Skeletal muscle cell (primary cell): ENCODE measurements around the gene DNAJC3.
"Not testable (repeated sequence)": the region's sequence is repeated elsewhere in the genome, so short reads cannot be mapped to it uniquely, and the experiment has no call there.

Experiments used
- DNase-seq: peaks from one replicate; pipeline ENCODE4 v3.0.0-alpha.2; 2010; ENCODE audit warnings: low read depth
- H3K4me3 ChIP-seq: 2 replicates; pipeline ENCODE4 v1.5.1; 2011; ENCODE audit warnings: low read depth, mild to moderate bottlenecking, control low read depth, low read length, moderate library complexity

DNAJC3 gene

GRCh38 chr13:95660981-95661581 is 15.9 kb upstream of the DNAJC3 start:
- no peak overlapping the region for H3K4me3 ChIP-seq
- no peak for DNase-seq

- not testable (repeated sequence) for H3K4me3 ChIP-seq, DNase-seq
Measured at GRCh38 chr13:95667235-95667634, 9.7 kb upstream of the DNAJC3 start.

GRCh38 chr13:95671597-95671996 is 5.3 kb upstream of the DNAJC3 start:
- H3K4me3 ChIP-seq, result no peak overlapping the region
- DNase-seq, result no peak

- no peak for DNase-seq
- H3K4me3 ChIP-seq, result peak overlapping the region; percentile 93
Measured at GRCh38 chr13:95676105-95676761, 706 bp upstream of the DNAJC3 start.

- peak overlapping the region; percentile 93 for H3K4me3 ChIP-seq
- no peak for DNase-seq
Measured at GRCh38 chr13:95677564-95678266, 776 bp downstream of the DNAJC3 start.

GRCh38 chr13:95678967-95679366 is 2.0 kb downstream of the DNAJC3 start:
- H3K4me3 ChIP-seq, result peak overlapping the region; percentile 93
- no peak for DNase-seq

- H3K4me3 ChIP-seq, result no peak overlapping the region
- DNase-seq, result no peak
Measured at GRCh38 chr13:95679722-95680121, 2.8 kb downstream of the DNAJC3 start.

GRCh38 chr13:95684418-95684817 is 7.5 kb downstream of the DNAJC3 start:
- no peak overlapping the region for H3K4me3 ChIP-seq
- no peak for DNase-seq

- not testable (repeated sequence) for H3K4me3 ChIP-seq, DNase-seq
Measured at GRCh38 chr13:95684960-95685359, 8.0 kb downstream of the DNAJC3 start.

GRCh38 chr13:95689582-95689926 is 12.6 kb downstream of the DNAJC3 start:
- H3K4me3 ChIP-seq, result no peak overlapping the region
- no peak for DNase-seq

- not testable (repeated sequence) for DNase-seq
Measured at GRCh38 chr13:95690986-95691385, 14.0 kb downstream of the DNAJC3 start.

GRCh38 chr13:95697052-95697680 is 20.2 kb downstream of the DNAJC3 start:
- DNase-seq, result no peak
- H3K4me3 ChIP-seq, result no peak overlapping the region

More at GRCh38 chr13:95690986-95691385, 14.0 kb downstream of the DNAJC3 start:
- not testable (repeated sequence) for H3K4me3 ChIP-seq

GRCh38 chr13:95698047-95698749 is 21.3 kb downstream of the DNAJC3 start:
- DNase-seq, result no peak
- H3K4me3 ChIP-seq, result no peak overlapping the region

GRCh38 chr13:95703576-95703975 is 26.6 kb downstream of the DNAJC3 start:
- DNase-seq, result no peak
- no peak overlapping the region for H3K4me3 ChIP-seq

- DNase-seq, result no peak
Measured at GRCh38 chr13:95704510-95704909, 27.6 kb downstream of the DNAJC3 start.

GRCh38 chr13:95706356-95706755 is 29.4 kb downstream of the DNAJC3 start:
- no peak for DNase-seq
- H3K4me3 ChIP-seq, result no peak overlapping the region

More at GRCh38 chr13:95704510-95704909, 27.6 kb downstream of the DNAJC3 start:
- H3K4me3 ChIP-seq, result no peak overlapping the region

- H3K4me3 ChIP-seq, result no peak overlapping the region
- DNase-seq, result no peak
Measured at GRCh38 chr13:95707035-95707434, 30.1 kb downstream of the DNAJC3 start.

GRCh38 chr13:95707442-95708390 is 30.8 kb downstream of the DNAJC3 start:
- no peak for DNase-seq
- H3K4me3 ChIP-seq, result no peak overlapping the region

- no peak overlapping the region for H3K4me3 ChIP-seq
- no peak for DNase-seq
Measured at GRCh38 chr13:95708391-95708774, 31.4 kb downstream of the DNAJC3 start.
